Measurements from ENCODE around the gene CCNI2. TPM values are rescaled to one million over a fixed set of nuclear protein-coding genes. Genes with fewer than 3 reads are reported as not detected.

CCNI2 gene
- total and polyA plus RNA-seq, 9 of the 15 experiments (the other 6 are each of a cell fraction or from before 2014, with no cell fraction given) = 0.05 to 1.7 (median 0.81) TPM; not detected in 5

DNA sequence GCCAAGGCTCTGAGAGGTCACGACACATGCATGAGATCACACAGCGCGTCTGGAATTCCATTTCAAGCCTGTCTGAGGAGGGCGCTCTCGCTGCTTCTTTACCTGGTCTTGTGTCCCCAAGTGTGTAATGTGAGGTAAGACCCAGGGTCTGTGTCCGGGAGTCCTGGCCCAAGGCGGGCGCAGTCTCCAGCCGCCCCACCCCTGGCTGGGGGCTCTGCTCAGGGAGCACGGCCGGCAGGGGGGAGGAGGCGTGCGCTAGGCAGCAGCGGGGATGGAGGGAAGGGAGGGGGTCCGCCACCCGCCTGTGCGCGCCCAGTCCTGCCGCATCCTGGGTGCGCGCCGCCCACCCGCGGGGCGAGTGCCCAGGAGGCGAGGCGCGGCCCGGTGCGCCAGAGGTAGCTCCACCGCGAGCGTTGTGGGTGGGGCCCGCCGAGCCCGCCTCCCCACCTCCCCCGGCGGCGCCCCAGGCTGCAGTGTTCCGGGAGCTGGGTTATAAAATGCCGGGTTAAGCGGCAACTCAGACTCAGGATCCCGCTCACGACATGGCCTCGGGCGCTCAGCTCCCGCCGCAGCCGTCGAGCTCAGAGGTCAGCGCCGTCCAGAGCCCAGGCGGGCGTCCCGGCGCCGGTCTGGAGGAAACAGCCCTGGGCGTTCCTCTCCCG lies at the start of gene CCNI2 (continued):
- TF ChIP-seq, protein P1, sequence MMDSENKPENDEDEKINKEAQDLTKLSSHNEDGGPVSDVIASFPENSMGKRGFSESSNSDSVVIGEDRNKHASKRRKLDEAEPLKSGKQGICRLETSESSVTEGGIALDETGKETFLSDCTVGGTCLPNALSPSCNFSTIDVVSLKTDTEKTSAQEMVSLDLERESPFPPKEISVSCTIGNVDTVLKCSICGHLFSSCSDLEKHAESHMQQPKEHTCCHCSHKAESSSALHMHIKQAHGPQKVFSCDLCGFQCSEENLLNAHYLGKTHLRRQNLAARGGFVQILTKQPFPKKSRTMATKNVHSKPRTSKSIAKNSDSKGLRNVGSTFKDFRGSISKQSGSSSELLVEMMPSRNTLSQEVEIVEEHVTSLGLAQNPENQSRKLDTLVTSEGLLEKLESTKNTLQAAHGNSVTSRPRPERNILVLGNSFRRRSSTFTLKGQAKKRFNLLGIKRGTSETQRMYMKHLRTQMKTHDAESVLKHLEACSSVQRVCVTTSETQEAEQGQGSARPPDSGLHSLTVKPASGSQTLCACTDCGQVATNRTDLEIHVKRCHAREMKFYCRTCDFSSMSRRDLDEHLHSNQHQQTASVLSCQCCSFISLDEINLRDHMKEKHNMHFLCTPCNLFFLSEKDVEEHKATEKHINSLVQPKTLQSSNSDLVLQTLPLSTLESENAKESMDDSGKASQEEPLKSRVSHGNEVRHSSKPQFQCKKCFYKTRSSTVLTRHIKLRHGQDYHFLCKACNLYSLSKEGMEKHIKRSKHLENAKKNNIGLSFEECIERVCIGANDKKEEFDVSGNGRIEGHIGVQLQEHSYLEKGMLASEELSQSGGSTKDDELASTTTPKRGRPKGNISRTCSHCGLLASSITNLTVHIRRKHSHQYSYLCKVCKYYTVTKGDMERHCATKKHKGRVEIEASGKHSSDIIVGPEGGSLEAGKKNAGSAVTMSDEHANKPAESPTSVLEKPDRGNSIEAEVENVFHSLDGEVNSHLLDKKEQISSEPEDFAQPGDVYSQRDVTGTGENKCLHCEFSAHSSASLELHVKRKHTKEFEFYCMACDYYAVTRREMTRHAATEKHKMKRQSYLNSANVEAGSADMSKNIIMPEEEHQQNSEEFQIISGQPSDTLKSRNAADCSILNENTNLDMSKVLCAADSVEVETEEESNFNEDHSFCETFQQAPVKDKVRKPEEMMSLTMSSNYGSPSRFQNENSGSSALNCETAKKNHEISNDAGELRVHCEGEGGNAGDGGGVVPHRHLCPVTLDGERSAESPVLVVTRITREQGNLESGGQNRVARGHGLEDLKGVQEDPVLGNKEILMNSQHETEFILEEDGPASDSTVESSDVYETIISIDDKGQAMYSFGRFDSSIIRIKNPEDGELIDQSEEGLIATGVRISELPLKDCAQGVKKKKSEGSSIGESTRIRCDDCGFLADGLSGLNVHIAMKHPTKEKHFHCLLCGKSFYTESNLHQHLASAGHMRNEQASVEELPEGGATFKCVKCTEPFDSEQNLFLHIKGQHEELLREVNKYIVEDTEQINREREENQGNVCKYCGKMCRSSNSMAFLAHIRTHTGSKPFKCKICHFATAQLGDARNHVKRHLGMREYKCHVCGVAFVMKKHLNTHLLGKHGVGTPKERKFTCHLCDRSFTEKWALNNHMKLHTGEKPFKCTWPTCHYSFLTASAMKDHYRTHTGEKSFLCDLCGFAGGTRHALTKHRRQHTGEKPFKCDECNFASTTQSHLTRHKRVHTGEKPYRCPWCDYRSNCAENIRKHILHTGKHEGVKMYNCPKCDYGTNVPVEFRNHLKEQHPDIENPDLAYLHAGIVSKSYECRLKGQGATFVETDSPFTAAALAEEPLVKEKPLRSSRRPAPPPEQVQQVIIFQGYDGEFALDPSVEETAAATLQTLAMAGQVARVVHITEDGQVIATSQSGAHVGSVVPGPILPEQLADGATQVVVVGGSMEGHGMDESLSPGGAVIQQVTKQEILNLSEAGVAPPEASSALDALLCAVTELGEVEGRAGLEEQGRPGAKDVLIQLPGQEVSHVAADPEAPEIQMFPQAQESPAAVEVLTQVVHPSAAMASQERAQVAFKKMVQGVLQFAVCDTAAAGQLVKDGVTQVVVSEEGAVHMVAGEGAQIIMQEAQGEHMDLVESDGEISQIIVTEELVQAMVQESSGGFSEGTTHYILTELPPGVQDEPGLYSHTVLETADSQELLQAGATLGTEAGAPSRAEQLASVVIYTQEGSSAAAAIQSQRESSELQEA (IDR thresholded peaks at IDR 0.05; ENCODE audit: low read depth) = no peak
- TF ChIP-seq ZNF347 (CRISPR knock-in tag; IDR thresholded peaks at IDR 0.05; ENCODE audit: low read depth) = no peak
- TF ChIP-seq ZFPM2 (CRISPR knock-in tag; IDR thresholded peaks at IDR 0.05) = no peak
- TF ChIP-seq ZNF408 (CRISPR knock-in tag; IDR thresholded peaks at IDR 0.05; ENCODE audit: low read depth) = no peak
- no peak for TF ChIP-seq ESRRB (CRISPR knock-in tag; IDR thresholded peaks at IDR 0.05; ENCODE audit: borderline replicate concordance)
- no peak for TF ChIP-seq TEAD1 (CRISPR knock-in tag; IDR thresholded peaks at IDR 0.05)
- TF ChIP-seq, protein P2, sequence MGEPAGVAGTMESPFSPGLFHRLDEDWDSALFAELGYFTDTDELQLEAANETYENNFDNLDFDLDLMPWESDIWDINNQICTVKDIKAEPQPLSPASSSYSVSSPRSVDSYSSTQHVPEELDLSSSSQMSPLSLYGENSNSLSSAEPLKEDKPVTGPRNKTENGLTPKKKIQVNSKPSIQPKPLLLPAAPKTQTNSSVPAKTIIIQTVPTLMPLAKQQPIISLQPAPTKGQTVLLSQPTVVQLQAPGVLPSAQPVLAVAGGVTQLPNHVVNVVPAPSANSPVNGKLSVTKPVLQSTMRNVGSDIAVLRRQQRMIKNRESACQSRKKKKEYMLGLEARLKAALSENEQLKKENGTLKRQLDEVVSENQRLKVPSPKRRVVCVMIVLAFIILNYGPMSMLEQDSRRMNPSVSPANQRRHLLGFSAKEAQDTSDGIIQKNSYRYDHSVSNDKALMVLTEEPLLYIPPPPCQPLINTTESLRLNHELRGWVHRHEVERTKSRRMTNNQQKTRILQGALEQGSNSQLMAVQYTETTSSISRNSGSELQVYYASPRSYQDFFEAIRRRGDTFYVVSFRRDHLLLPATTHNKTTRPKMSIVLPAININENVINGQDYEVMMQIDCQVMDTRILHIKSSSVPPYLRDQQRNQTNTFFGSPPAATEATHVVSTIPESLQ (CRISPR knock-in tag; IDR thresholded peaks at IDR 0.05) = no peak
- no peak for TF ChIP-seq ZFP1 (CRISPR knock-in tag; IDR thresholded peaks at IDR 0.05)
- no peak for TF ChIP-seq MEF2D (tag; conservative IDR thresholded peaks at IDR 0.05; ENCODE audit: low read depth)
- TF ChIP-seq RNF2 (IDR thresholded peaks at IDR 0.05) = no peak
- TF ChIP-seq BACH1 (tag; IDR thresholded peaks at IDR 0.05) = no peak
- no peak for TF ChIP-seq TRIM28 (IDR thresholded peaks at IDR 0.05)
- TF ChIP-seq SREBF2 (CRISPR knock-in tag; IDR thresholded peaks at IDR 0.05) = no peak

All from K562 (cell line).